Esophagus mucosa (tissue), 1 donor: ENCODE measurements around the gene PREB. TPM values are rescaled to one million over a fixed set of nuclear protein-coding genes. Genes with fewer than 3 reads are reported as not detected.

Experiments used
- ATAC-seq: fragments of 200-7000 bp; cut with Tn5 transposase; one replicate; pipeline ENCODE4 v1.9.1; 2020
- total RNA-seq: library from RNA; stranded (reverse); gene quantifications from one replicate; pipeline ENCODE4 v1.2.4, GENCODE V29; 2023
- donor health status: DM: yes; HTN: yes; CAD: no.

PREB gene
- total RNA-seq, 1 donor from 2014 or later, result 26.5 TPM

GRCh38 chr2:27152796-27153464 lies 18.5 kb upstream of the PREB start:
- no peak for ATAC-seq

- no peak for ATAC-seq
Measured at GRCh38 chr2:27152102-27152795, 17.8 kb upstream of the PREB start.

- ATAC-seq, result no peak
Measured at GRCh38 chr2:27150639-27151230, 16.3 kb upstream of the PREB start.

- ATAC-seq, result no peak
Measured at GRCh38 chr2:27149570-27150405, 15.4 kb upstream of the PREB start.

- ATAC-seq, result peak; percentile 40
Measured at GRCh38 chr2:27148801-27149439, 14.5 kb upstream of the PREB start, which contains the start of gene TCF23. TSS of gene TCF23 (plus strand) at chr2:27149004. CDS start at chr2:27149134, 130 bp downstream.

GRCh38 chr2:27147935-27148334 lies 13.5 kb upstream of the PREB start:
- ATAC-seq, result no peak

GRCh38 chr2:27145682-27146081 lies 11.2 kb upstream of the PREB start:
- no peak for ATAC-seq

- ATAC-seq, result peak; percentile 67
Measured at GRCh38 chr2:27143285-27143684, 8.8 kb upstream of the PREB start.

- no peak for ATAC-seq
Measured at GRCh38 chr2:27139310-27139709, 4.9 kb upstream of the PREB start, which contains the start of gene PRR30. TSS of gene PRR30 (minus strand) at chr2:27139410. CDS start at chr2:27138329, 1,081 bp downstream.

GRCh38 chr2:27138111-27138510 lies 3.7 kb upstream of the PREB start:
- ATAC-seq, result no peak

GRCh38 chr2:27137322-27137935 lies 3.0 kb upstream of the PREB start:
- ATAC-seq, result no peak

GRCh38 chr2:27136751-27137150 lies 2.3 kb upstream of the PREB start:
- no peak for ATAC-seq

GRCh38 chr2:27135478-27135955 lies 1.1 kb upstream of the PREB start:
- ATAC-seq, result no peak

GRCh38 chr2:27134781-27135477 lies 493 bp upstream of the PREB start:
- ATAC-seq, result no peak

- no peak for ATAC-seq
Measured at GRCh38 chr2:27133195-27133875, 1.1 kb downstream of the PREB start.

GRCh38 chr2:27131429-27131828 lies 3.0 kb downstream of the PREB start:
- no peak for ATAC-seq

- no peak for ATAC-seq
Measured at GRCh38 chr2:27130396-27130795, 4.0 kb downstream of the PREB start.

GRCh38 chr2:27128668-27129571 lies 5.5 kb downstream of the PREB start:
- no peak for ATAC-seq
